GM18873 (cell line): Measurements from ENCODE around the gene HEATR3.
A peak's percentile ranks its signal among the peaks of the same experiment; 100 is the strongest.

Experiments used
- ATAC-seq: cut with Tn5 transposase; IDR thresholded peaks from one replicate; pipeline ENCODE4 v1.9.1; 2021; ENCODE audit warnings: mild to moderate bottlenecking, moderate library complexity, moderate number of reproducible peaks; ENCODE audit not compliant: unreplicated experiment, low FRiP score

Gene HEATR3

GRCh38 chr16:50056226-50056625, 9.5 kb upstream of the HEATR3 start:
- ATAC-seq = no peak

DNA sequence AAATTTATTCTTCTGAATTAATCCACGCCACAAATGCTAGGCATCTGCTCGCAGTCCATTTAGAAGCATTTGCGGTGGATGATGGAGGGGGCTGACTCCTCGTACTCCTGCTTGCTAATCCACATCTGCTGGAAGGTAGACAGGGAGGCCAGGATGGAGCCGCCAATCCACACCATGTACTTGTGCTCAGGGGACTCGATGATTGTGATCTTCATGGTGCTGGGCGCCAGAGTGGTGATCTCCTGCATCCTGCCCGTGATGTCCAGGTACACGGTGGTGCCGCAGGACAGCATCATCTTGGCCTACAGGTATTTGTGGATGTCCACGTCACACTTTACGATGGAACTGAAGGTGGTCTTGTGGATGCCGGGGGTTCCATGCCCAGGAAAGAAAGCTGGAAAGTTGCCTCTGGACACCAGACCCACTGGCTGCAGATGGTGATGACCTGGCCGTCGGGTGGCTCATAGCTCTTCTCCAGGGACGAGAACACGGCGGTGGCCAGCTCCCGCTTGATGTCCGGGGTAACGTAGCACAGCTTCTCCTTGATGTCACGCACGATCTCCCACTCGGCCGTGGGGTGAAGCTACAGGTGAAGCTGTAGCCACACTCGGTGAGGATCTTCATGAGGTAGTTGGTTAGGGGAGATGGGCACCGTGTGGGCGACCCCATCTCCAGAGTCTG, 7.5 kb upstream of the HEATR3 start:
- ATAC-seq = no peak

GRCh38 chr16:50059111-50059510, 6.7 kb upstream of the HEATR3 start:
- no peak for ATAC-seq

DNA sequence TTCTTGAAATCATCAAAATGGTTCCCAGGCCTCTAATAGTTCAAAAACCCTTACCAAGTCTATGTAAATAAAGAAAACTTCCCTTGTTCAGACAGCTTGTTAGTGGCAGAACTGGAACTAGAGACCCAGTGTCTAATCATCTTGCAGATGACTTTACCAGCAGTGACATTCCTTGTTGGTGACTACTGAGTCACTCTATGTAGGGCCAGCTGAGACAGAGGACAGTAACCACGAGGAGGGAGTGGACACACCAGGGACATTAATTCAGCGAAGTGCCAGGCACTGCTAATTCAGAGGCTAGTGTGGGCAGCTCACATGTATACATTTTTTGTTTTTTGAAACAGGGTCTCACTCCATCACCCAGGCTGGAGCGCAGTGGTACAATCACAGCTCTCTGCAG, 6.1 kb upstream of the HEATR3 start:
- ATAC-seq = no peak

- no peak for ATAC-seq
Measured at GRCh38 chr16:50061326-50061725, 4.4 kb upstream of the HEATR3 start.

GRCh38 chr16:50065241-50065623, 538 bp upstream of the HEATR3 start:
- ATAC-seq = no peak

GRCh38 chr16:50066482-50067289, 916 bp downstream of the HEATR3 start:
- ATAC-seq = peak; percentile 23

GRCh38 chr16:50067290-50067853, 1.6 kb downstream of the HEATR3 start:
- no peak for ATAC-seq

- ATAC-seq = no peak
Measured at GRCh38 chr16:50068550-50068949, 2.8 kb downstream of the HEATR3 start.

GRCh38 chr16:50069060-50069459, 3.3 kb downstream of the HEATR3 start:
- ATAC-seq = no peak

DNA sequence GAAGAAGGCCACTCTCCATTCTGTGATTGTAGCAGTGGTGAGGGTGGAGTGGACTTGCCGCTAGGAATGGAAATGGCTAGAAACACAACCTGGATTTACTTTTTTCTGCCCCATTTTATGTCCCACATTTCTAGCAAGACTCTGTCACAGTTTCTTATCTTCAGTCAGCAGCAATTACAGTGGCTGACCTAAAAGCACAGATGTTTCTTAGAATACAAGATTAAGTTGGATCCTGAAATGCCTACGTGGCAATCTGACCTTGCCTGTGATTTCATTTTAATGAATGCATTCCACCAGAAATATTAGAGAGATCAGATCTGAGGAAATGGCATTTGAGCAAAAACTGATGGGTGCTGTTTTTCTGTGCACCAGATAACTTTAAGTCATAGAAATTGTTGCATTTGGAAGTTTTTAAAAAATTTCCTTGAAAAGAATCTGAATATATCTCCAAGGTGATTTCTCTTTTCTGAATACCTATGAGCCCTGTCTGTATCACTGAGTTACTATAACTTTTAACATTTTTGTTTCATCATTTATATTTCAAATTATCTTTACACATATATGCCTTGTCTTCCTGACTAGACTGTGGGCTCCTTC, 5.4 kb downstream of the HEATR3 start:
- ATAC-seq = no peak

GRCh38 chr16:50072730-50073129, 7.0 kb downstream of the HEATR3 start:
- ATAC-seq = no peak

- no peak for ATAC-seq
Measured at GRCh38 chr16:50079397-50080140, 13.8 kb downstream of the HEATR3 start.

DNA sequence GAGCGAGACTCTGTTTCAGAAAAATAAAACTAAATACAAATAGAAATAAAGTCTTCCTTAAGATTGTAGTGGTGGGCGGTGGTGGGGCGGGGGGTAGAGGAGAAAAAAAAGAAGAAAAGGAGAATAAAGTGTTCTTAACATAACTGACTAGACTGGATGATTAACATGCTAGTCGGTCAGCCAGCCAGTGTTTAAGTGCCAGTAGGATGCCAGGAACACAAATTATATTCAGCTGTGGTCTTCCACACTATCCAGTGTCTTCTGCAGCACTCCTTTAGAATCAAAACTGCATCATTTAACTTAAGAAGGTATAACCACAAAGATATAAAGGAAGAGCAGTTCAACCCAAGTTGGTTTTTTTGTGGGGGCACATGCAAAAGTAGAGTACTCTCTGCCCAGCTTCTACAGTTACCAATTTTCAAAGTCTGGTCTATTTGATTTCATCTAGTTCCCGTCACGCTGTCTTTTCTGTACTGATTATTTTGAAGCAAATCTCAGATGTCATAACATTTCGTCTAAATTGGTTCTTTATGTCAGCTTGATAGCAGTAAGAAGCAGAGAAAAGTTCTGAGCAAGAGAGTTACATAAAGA, 15.8 kb downstream of the HEATR3 start:
- no peak for ATAC-seq

- no peak for ATAC-seq
Measured at GRCh38 chr16:50083996-50084395, 18.2 kb downstream of the HEATR3 start.

DNA sequence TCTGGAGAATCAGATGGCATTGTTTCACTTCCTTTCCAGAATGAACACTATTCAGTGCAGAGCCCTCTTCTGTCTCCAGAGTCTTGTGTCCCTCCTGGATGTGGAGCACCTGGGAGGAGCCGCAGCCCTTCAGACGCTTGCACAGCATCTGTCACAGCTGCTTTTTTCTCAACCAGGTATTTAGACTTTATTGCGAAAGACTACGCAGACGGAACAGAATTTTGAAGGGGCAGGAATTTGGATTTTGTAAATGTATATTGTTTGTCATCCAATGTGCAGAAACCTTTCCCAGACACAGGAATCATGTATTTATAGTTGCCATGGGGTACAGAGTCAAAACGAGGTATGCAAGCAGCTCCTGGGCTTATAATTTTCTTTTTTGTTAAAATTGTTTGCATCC, 20.4 kb downstream of the HEATR3 start:
- no peak for ATAC-seq

- no peak for ATAC-seq
Measured at GRCh38 chr16:50088302-50088701, 22.5 kb downstream of the HEATR3 start.

- no peak for ATAC-seq
Measured at GRCh38 chr16:50092891-50093290, 27.1 kb downstream of the HEATR3 start.

- no peak for ATAC-seq
Measured at GRCh38 chr16:50093607-50094539, 28.1 kb downstream of the HEATR3 start.
